Uterus (tissue), 4 donors: ENCODE measurements around the gene TRAF1. TPM values are rescaled to one million over a fixed set of nuclear protein-coding genes. Genes with fewer than 3 reads are reported as not detected.

ENCODE experiments used
- DNase-seq, 2 donors: peaks; one replicate each; pipeline ENCODE4 v3.0.0-alpha.2; 2019 to 2020
- H3K27ac ChIP-seq, 2 donors: fragments of 200-600 bp; sonication (generic); 1 replicate in 1 of 2; 2 replicates in 1 of 2; pipeline ENCODE4 v1.5.1; 2016 to 2018
- H3K27me3 ChIP-seq, 2 donors: fragments of 200-600 bp; sonication (generic); one replicate each; pipeline ENCODE4 v1.5.1; 2018 to 2019; ENCODE audit warnings: control low read depth in 1 of 2
- H3K36me3 ChIP-seq, 2 donors: fragments of 200-600 bp; sonication (generic); one replicate each; pipeline ENCODE4 v1.5.1; 2019; ENCODE audit warnings: control low read depth in 1 of 2
- H3K4me1 ChIP-seq, 2 donors: fragments of 200-600 bp; sonication (generic); one replicate each; pipeline ENCODE4 v1.5.1; 2018 to 2019; ENCODE audit warnings: control low read depth in 1 of 2
- H3K4me3 ChIP-seq, 2 donors: fragments of 200-600 bp; sonication (generic); 1 replicate in 1 of 2; 2 replicates in 1 of 2; pipeline ENCODE4 v1.5.1; 2018 to 2019; ENCODE audit warnings: mild to moderate bottlenecking in 1 of 2
- H3K9me3 ChIP-seq, 2 donors: fragments of 200-600 bp; sonication (generic); one replicate each; pipeline ENCODE4 v1.5.1; 2019; ENCODE audit warnings: control low read depth in 1 of 2
- POLR2A ChIP-seq, 2 donors: fragments of 450-650 bp; IDR thresholded peaks; one replicate each; pipeline ENCODE4 v1.6.1; 2016; ENCODE audit warnings: antibody characterized with exemption in 2 of 2, mild to moderate bottlenecking in 1 of 2, moderate library complexity in 1 of 2
- intact Hi-C: fragments of 100-400 bp; cut with DNase I; formaldehyde crosslinking; loops from one replicate; pipeline ENCODE4 v1.15.1; 2023; ENCODE audit warnings: low total_unique reads
- total RNA-seq, 4 donors: library from RNA; depleted of rRNA in 3 of 4; stranded (reverse); fragments of >200 nt in 3 of 4; gene quantifications; one replicate each; pipeline versions ENCODE4 v1.1.0 to v1.2.4, GENCODE V29; 2014 to 2023
- TF ChIP-seq, protein P1 (sequence below), 4 experiments: fragments of 200-600 bp in 2 of 4; fragments of 450-650 bp in 2 of 4; sonication (generic) in 2 of 4; IDR thresholded peaks; one replicate each; pipeline ENCODE4 v1.5.1; 2016 to 2019; ENCODE audit warnings: antibody characterized with exemption in 4 of 4, mild to moderate bottlenecking in 2 of 4, moderate library complexity in 1 of 4
- donor health status: DM: yes; HTN: yes; CAD: no.

TRAF1 gene
- total RNA-seq, 4 donors from 2014 or later = 0.51 to 8.7 (median 2.6) TPM

DNA sequence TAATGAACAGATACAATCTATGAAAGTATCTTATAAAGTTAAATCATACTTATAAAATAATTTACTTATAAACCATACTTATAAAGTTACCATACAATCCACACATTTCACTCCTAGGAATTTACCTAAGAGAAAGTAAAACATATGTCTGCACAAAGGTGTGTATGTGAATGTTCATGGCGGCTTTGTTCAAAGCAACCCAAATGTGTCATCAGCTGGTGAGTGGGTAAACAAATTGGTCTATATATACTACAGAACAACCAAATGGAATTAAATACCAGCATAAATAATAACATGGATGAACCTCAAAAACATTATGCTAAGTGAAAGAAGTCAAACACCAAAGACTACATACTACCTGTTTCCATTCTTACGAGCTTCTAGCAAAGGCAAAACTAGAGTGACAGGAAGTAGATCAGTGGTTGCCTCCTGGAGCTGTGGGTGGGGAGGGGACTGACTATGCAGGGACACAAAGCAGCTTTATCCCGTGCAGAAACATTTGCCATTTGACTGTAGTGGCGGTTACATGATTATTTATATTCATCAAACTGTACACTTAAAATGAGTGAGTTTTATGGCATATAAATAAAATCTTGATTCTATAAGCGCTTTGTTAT lies 10.6 kb downstream of the TRAF1 start:
- peak overlapping the region; percentile 62 to 65 for H3K27ac ChIP-seq
- H3K36me3 ChIP-seq = no peaks in the 10 kb centered on the region
- no peak for DNase-seq
- intact Hi-C loops = no loop called here
- H3K9me3 ChIP-seq = no peaks in the 10 kb centered on the region
- H3K27me3 ChIP-seq = no peaks in the 10 kb centered on the region
- H3K4me3 ChIP-seq = no peak overlapping the region
- no peak for TF ChIP-seq POLR2A (IDR thresholded peaks at IDR 0.05)
- TF ChIP-seq, protein P1, sequence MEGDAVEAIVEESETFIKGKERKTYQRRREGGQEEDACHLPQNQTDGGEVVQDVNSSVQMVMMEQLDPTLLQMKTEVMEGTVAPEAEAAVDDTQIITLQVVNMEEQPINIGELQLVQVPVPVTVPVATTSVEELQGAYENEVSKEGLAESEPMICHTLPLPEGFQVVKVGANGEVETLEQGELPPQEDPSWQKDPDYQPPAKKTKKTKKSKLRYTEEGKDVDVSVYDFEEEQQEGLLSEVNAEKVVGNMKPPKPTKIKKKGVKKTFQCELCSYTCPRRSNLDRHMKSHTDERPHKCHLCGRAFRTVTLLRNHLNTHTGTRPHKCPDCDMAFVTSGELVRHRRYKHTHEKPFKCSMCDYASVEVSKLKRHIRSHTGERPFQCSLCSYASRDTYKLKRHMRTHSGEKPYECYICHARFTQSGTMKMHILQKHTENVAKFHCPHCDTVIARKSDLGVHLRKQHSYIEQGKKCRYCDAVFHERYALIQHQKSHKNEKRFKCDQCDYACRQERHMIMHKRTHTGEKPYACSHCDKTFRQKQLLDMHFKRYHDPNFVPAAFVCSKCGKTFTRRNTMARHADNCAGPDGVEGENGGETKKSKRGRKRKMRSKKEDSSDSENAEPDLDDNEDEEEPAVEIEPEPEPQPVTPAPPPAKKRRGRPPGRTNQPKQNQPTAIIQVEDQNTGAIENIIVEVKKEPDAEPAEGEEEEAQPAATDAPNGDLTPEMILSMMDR (IDR thresholded peaks at IDR 0.05) = no peak
- H3K4me1 ChIP-seq = peaks cover 0 to 4% of the 10 kb centered on the region in 2 donors

DNA sequence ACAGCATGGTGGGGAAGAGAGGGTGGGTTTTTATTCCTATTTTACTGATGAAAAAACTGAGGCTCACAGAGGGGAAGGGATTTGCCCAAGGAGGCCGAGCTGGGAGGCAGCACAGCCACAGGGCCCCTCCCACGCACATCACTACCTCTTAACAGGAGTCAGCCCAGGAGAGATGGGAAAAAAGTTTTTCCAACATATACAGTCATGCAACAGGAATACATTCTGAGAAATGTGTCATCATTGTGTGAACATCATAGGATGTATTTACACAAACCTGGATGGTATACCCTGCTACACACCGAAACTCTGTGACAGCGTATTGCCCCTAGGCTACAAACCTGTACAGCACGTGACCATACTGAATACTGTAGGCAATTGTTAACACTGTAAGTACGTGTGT lies 11.6 kb downstream of the TRAF1 start:
- no peak for DNase-seq
- TF ChIP-seq, protein P1 (IDR thresholded peaks at IDR 0.05) = no peak
- no peak for TF ChIP-seq POLR2A (IDR thresholded peaks at IDR 0.05)
- no peaks in the 10 kb centered on the region for H3K27me3 ChIP-seq
- no peak overlapping the region for H3K27ac ChIP-seq
- intact Hi-C loops = no loop called here
- peaks cover 0 to 4% of the 10 kb centered on the region in 2 donors for H3K4me1 ChIP-seq
- no peaks in the 10 kb centered on the region for H3K9me3 ChIP-seq
- no peak overlapping the region for H3K4me3 ChIP-seq
- no peaks in the 10 kb centered on the region for H3K36me3 ChIP-seq

DNA sequence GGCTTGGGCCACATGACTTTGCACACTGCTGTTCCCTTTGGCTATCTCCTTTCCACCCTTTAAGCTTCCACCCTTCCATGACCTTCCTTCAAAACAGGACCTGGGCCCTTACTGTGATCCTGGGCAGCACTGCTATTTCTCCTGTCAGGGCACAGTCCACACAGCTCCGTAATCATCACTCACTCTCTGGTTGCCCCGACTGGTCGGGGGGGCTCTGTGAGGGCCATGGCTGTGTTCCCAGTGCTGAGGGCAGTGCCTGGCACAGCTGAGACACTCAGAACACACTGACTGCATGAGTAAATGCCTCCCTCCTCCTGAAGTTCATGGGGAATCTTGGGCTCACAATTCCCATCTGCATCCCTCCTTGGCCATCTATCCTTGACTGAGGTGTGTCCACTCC lies 12.2 kb downstream of the TRAF1 start:
- no peaks in the 10 kb centered on the region for H3K9me3 ChIP-seq
- no peaks in the 10 kb centered on the region for H3K36me3 ChIP-seq
- no peaks in the 10 kb centered on the region for H3K27me3 ChIP-seq
- H3K4me3 ChIP-seq = no peak overlapping the region
- H3K4me1 ChIP-seq = peaks cover 0 to 4% of the 10 kb centered on the region in 2 donors
- intact Hi-C loops = no loop called here
- no peak for TF ChIP-seq POLR2A (IDR thresholded peaks at IDR 0.05)
- TF ChIP-seq, protein P1 (IDR thresholded peaks at IDR 0.05) = no peak
- DNase-seq = no peak
- no peak overlapping the region for H3K27ac ChIP-seq

DNA sequence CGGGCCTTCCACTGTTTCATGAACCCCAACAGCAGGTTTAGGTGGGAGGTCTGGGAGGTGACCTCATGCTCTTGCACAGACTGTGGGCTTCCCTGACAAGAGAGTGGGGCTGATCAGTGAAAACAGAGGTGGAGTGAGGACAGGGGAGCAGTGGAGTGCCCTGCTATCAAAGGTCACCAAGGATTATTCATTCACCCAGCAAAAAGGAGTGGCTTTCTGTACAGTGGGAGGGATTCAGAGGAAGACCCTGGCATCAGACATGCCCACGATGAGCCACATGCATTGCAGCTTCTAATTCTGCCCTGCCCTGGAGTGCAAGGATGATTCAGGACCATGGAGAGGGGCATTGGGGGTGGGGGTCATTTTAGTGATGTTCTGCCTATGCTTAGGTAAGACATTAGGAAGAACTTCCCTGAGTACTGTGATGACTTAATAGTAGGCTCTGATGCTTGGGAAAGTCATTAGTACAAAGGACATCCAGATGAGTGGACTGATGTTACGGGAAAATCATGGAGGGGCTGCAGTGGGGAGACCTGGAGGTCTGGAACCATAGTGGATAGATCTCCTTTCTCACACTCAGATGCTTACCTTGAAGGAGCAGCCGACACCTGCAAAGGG lies 12.8 kb downstream of the TRAF1 start:
- intact Hi-C loops = no loop called here
- no peak for TF ChIP-seq POLR2A (IDR thresholded peaks at IDR 0.05)
- TF ChIP-seq, protein P1 (IDR thresholded peaks at IDR 0.05) = no peak
- Histone ChIP-seq H3K9me3 (no peaks in the 10 kb centered on the region), H3K36me3 (no peaks in the 10 kb centered on the region), H3K27ac (no peak overlapping the region), H3K27me3 (no peaks in the 10 kb centered on the region), H3K4me1 (peaks cover 0 to 4% of the 10 kb centered on the region in 2 donors), H3K4me3 (no peak overlapping the region)
- DNase-seq = no peak

DNA sequence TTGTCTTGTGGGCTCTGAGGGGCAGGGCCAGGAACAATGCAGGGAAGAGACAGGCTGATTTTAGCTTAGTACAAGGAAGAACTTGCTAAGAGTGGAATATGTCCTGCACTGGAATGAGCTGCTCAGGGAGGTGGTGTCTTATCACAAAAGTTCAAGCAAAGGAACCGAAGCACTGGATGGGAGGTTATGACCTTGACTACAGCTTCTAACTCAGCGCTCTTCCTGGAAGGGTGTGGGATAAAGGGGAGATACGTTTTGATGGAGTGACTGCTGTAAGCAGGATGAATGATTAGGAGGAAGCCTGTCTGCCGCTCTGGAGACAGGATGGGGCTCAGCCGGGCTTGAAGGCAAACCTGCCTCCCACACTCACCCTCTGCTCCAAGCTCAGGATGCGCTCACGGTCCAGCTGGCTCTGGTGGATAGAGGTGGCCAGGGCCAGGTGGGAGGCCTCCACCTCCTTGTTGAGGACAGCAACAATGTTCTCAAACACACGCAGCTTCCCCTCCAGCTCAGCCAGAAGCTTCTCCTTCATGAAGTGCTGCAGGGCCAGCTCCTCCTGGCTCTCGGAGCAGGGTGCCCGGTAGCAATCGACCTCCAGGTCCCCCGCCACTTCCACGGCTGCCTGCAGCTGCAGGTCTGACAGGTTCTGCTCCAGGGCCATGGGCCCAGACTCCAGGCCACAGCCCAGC lies 13.5 kb downstream of the TRAF1 start:
- H3K9me3 ChIP-seq = no peaks in the 10 kb centered on the region
- peaks cover 0 to 4% of the 10 kb centered on the region in 2 donors for H3K4me1 ChIP-seq
- no peak for DNase-seq
- H3K4me3 ChIP-seq = no peak overlapping the region
- no peaks in the 10 kb centered on the region for H3K27me3 ChIP-seq
- intact Hi-C loops = no loop called here
- no peaks in the 10 kb centered on the region for H3K36me3 ChIP-seq
- TF ChIP-seq POLR2A (IDR thresholded peaks at IDR 0.05) = no peak
- TF ChIP-seq, protein P1 (IDR thresholded peaks at IDR 0.05) = no peak
- no peak overlapping the region for H3K27ac ChIP-seq
